Measurements from ENCODE around the gene PPP1R12B.

GRCh38 chr1:202343652-202344349 lies 4.7 kb upstream of the PPP1R12B start:
- TF ChIP-seq, protein P1, sequence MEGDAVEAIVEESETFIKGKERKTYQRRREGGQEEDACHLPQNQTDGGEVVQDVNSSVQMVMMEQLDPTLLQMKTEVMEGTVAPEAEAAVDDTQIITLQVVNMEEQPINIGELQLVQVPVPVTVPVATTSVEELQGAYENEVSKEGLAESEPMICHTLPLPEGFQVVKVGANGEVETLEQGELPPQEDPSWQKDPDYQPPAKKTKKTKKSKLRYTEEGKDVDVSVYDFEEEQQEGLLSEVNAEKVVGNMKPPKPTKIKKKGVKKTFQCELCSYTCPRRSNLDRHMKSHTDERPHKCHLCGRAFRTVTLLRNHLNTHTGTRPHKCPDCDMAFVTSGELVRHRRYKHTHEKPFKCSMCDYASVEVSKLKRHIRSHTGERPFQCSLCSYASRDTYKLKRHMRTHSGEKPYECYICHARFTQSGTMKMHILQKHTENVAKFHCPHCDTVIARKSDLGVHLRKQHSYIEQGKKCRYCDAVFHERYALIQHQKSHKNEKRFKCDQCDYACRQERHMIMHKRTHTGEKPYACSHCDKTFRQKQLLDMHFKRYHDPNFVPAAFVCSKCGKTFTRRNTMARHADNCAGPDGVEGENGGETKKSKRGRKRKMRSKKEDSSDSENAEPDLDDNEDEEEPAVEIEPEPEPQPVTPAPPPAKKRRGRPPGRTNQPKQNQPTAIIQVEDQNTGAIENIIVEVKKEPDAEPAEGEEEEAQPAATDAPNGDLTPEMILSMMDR (IDR thresholded peaks at IDR 0.05; ENCODE audit: poor library complexity), result peak; percentile 80
- no peak for TF ChIP-seq EZH2 (IDR thresholded peaks at IDR 0.05; ENCODE audit: borderline replicate concordance)
